NCI-H1694 (cell line): ENCODE results near the gene ERGIC1.
"Not testable (repeated sequence)": the region's sequence is repeated elsewhere in the genome, so short reads cannot be mapped to it uniquely, and the experiment has no call there.

Experiments used
- DNase-seq: peaks from one replicate; lab custom pipeline; 2025; lab: John Stamatoyannopoulos, UW

Gene ERGIC1, protein sequence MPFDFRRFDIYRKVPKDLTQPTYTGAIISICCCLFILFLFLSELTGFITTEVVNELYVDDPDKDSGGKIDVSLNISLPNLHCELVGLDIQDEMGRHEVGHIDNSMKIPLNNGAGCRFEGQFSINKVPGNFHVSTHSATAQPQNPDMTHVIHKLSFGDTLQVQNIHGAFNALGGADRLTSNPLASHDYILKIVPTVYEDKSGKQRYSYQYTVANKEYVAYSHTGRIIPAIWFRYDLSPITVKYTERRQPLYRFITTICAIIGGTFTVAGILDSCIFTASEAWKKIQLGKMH

GRCh38 chr5:172833686-172834414, at the start of gene ERGIC1:
Gene ERGIC1 (plus strand): TSS chr5:172834251. CDS start chr5:172834414, 163 bp downstream.
- no peak for DNase-seq

- DNase-seq, result no peak
Observed at GRCh38 chr5:172785429-172786088, 48.5 kb upstream of the ERGIC1 start.

DNA sequence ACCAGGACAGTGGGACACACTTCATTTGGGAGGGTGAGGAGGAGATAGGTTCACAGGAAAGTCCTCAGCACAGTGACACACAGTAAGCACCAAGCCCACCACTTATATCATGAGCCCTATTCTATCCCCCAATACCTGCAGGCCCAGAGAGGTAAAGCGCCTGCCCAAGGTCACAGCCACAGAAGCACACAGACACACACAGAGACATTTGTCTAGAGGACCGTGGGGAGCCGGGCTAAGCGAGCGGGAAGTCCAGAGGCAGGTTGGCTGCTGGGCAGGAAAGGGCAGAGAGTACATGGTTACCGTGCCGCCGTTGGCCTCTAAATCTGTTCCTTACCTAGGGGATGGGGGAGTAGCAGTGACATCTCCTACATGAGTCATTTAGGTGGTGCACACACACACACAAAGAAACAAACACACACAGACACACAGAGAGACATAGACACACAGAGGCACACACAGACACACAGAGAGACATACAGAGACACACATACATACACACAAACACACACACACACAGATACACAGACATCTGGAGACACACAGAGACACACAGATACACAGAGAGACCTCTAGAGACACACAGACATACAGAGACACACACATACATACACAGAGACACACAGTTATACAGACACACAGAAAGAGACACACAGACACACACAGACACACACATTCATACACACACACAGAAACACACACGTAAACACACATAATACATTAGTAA, 47.2 kb upstream of the ERGIC1 start:
- DNase-seq, result no peak

GRCh38 chr5:172787538-172787937, 46.5 kb upstream of the ERGIC1 start:
- not testable (repeated sequence) for DNase-seq

DNA sequence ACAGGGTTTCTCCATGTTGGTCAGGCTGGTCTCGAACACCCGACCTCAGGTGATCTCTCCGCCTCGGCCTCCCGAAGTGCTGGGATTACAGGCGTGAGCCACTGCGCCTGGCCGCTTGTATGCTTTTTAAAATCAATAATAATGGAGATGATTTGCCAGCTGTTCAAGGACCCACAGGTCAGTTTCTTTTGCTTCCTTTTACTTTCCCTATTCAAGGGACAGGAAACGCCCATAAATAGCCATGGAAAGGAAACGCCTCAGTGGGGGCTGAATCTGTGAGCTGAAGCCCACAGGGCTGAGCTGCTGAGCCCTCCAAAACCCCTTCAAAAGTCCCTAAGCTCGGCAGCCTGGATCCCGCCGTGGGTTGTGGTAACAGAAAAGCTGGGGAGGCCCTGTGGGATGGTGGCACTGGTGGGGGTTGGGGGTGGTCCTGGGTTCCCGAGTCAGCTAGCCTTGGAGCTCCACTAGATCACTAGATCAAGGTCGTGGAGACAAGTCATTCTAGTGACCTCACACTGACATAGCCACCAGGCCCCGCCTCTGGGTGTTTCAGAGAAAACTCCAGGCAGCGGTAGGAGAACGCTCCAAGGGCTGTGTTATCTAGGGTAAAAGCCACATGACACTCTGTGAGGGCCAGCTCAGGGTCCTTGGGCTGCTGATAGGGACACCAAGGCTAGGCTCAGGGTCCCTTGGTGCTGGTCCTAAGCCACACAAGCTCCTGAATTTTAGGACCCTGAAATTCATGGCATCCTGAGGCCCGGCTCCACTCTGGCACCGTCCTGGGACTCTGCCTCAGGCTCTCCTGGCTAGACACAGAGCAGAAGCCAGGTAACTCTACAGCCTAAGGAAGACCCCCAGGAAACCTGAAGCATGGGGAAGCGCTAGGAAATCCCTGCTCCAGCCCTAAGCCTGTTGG, 45.0 kb upstream of the ERGIC1 start:
- no peak for DNase-seq

GRCh38 chr5:172789687-172790495, 44.2 kb upstream of the ERGIC1 start:
- DNase-seq, result no peak

- DNase-seq, result no peak
Observed at GRCh38 chr5:172790496-172790889, 43.6 kb upstream of the ERGIC1 start.

GRCh38 chr5:172791286-172791685, 42.8 kb upstream of the ERGIC1 start:
- no peak for DNase-seq

GRCh38 chr5:172791726-172792445, 42.2 kb upstream of the ERGIC1 start:
- DNase-seq, result no peak

GRCh38 chr5:172792701-172793570, 41.1 kb upstream of the ERGIC1 start:
- DNase-seq, result no peak

- DNase-seq, result no peak
Observed at GRCh38 chr5:172793577-172794488, 40.2 kb upstream of the ERGIC1 start.

GRCh38 chr5:172795318-172795977, 38.6 kb upstream of the ERGIC1 start:
- DNase-seq, result peak; percentile 87

- no peak for DNase-seq
Observed at GRCh38 chr5:172796306-172796705, 37.7 kb upstream of the ERGIC1 start.

- no peak for DNase-seq
Observed at GRCh38 chr5:172797771-172798191, 36.3 kb upstream of the ERGIC1 start.

DNA sequence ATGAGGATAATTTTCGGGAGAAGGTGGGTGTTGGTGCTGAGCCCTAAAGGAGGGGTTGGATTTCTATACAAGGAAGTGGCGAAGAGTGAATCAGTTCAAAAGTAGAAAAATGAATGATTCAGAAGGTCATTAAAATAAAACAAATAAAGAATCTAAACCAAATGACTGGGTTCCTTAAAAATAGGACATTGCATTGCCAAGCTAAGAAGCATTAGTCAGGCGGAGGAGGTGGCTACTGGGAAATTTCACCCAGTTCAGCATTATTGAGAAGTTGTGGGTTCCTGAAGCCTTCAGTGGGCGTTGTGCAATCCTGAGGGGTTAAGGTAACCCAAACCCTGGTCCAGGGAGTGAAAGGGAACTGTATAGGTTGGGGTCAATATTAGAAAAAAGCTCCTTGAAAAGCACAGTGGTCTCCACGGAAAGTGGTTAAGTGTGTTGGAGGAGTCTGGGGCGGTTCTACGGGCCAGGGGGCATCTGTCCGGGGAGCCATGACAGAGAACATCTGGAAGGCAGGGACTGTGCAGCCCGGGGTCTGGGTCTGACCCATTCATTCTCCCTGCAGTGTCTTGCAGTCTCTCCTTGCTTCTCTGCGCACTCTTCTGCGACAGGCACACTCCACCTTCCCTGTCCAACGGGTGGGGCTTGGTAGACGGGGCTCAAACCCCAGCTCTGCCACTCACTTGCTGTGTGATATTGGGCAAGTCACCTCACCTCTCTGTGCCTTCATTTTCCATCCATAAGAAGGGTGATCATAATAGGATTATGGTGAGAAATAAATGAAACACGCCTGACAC, 35.4 kb upstream of the ERGIC1 start:
- no peak for DNase-seq

GRCh38 chr5:172799416-172799815, 34.6 kb upstream of the ERGIC1 start:
- DNase-seq, result no peak
